Stimulated activated CD4-positive, alpha-beta T cell treated with anti-CD3 and anti-CD28 coated beads, Interleukin-2, amount 100 ng/mL, for 24 hours (primary cell): Measurements from ENCODE around the gene MYL6B.
"Not testable (repeated sequence)": the region's sequence is repeated elsewhere in the genome, so short reads cannot be mapped to it uniquely, and the experiment has no call there.

Experiments used
- DNase-seq, 2 donors: peaks; one replicate each; pipeline ENCODE4 v3.0.0-alpha.2; 2020

Gene MYL6B

GRCh38 chr12:56186957-56187356 is 34.6 kb downstream of the MYL6B start:
- DNase-seq: no peak

GRCh38 chr12:56188131-56188777 is 35.9 kb downstream of the MYL6B start:
- no peak for DNase-seq

- no peak for DNase-seq
These were observed 36.4 kb downstream of the MYL6B start for GRCh38 chr12:56188778-56189098.

- DNase-seq: peak; percentile 85 to 89
These were observed 36.9 kb downstream of the MYL6B start, which contains the start of gene SMARCC2 for GRCh38 chr12:56189099-56189917. Gene SMARCC2, minus strand, starts transcription at chr12:56189483. Its CDS starts 22 bp downstream, at chr12:56189461.

GRCh38 chr12:56189918-56190694 is 37.7 kb downstream of the MYL6B start:
- DNase-seq: peak; percentile 91 to 95

GRCh38 chr12:56190695-56191155 is 38.3 kb downstream of the MYL6B start:
- DNase-seq: no peak

GRCh38 chr12:56192582-56192981 is 40.2 kb downstream of the MYL6B start:
- no peak for DNase-seq

GRCh38 chr12:56193025-56193578 is 40.7 kb downstream of the MYL6B start:
- DNase-seq: peak; percentile 75 to 81

- not testable (repeated sequence) for DNase-seq
These were observed 44.6 kb downstream of the MYL6B start for GRCh38 chr12:56196818-56197550.

GRCh38 chr12:56197921-56198635 is 45.7 kb downstream of the MYL6B start:
- DNase-seq: no peak

GRCh38 chr12:56198836-56199235 is 46.4 kb downstream of the MYL6B start:
- DNase-seq: no peak

- DNase-seq: no peak
These were observed 50.0 kb downstream of the MYL6B start for GRCh38 chr12:56202366-56202765.

- no peak for DNase-seq
These were observed 50.5 kb downstream of the MYL6B start for GRCh38 chr12:56202838-56203237.

GRCh38 chr12:56204275-56204674 is 51.9 kb downstream of the MYL6B start:
- no peak for DNase-seq

- DNase-seq: no peak
These were observed 53.1 kb downstream of the MYL6B start for GRCh38 chr12:56205445-56205844.

- peak in 1 of 2 donors; percentile 49 for DNase-seq
These were observed 54.2 kb downstream of the MYL6B start for GRCh38 chr12:56206452-56207166.
